HK-2 (cell line): ENCODE data around the gene TMEM267.
A peak's percentile ranks its signal among the peaks of the same experiment; 100 is the strongest.
"Not testable (repeated sequence)": the region's sequence is repeated elsewhere in the genome, so short reads cannot be mapped to it uniquely, and the experiment has no call there.

Source experiments
- DNase-seq: peaks from one replicate; pipeline ENCODE4 v3.0.0-alpha.2; 2018; ENCODE audit not compliant: unreplicated experiment

Gene TMEM267

DNA sequence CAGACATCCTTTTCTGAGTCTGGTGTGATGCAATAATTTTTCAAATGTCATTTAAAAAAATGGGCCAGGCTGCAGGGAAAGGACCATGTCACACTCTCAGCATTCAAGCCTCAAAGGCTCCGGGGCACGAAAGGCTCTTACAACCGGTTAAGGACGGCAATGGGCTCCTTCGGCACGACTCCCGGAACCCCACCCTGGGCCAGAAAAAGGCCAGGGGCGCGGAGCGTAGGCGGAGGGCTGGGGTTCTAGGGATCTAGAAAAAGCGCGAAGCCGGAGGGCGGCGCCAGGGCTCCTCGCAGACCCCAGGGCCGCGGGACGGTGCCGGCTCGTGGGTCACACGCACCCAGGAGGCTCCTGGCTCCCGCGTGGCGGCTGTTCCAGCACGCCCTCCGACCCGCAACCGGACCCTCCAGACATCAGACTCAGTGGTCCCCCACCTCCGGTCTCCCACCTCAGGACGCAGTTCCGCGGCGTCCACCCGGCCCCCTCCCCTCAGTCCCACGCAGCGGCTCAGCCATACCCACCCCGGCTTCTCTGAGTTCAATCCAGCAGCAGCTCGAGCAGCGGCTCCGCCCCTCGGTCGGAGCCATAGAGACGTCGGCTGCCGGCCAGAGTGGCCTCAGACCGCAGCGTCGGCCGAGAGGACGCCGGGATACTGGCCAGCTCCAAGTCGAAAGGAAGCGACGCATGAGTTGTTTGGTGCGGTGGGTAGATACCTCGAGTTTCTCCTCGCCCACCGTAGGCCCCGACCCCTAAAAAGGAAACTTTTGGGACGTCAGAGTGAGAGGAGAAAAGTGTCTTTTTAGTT is at the start of gene TMEM267:
Gene TMEM267, minus strand, starts transcription at position 568 of the 808 bp plus-strand sequence. CDS start 29,896 bp downstream, outside the sequence.
- peak; percentile 89 for DNase-seq

GRCh38 chr5:43530648-43531047 is 47.0 kb upstream of the TMEM267 start:
- no peak for DNase-seq

- no peak for DNase-seq
Observed at GRCh38 chr5:43523662-43524072, 40.0 kb upstream of the TMEM267 start.

DNA sequence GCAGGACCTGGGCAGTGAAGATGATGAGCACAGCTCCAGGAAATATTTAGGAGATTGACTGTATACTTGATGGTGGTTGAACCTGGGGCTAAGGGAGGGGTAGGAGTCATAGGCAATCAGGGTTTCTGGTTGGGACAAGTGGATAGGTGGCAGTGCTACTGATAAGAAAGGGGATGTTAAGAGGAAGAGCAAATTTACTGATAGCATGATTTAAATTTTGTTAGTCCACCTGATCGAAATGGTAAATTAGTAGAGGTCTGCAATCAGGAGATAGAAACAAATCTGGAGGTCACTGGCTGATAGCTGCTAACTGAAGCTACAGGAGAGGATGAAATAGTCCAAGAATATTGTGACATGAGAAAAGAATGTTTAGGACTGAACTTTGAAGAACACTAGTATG is 37.0 kb upstream of the TMEM267 start:
- no peak for DNase-seq

GRCh38 chr5:43515678-43516048 is 32.0 kb upstream of the TMEM267 start:
- no peak for DNase-seq

GRCh38 chr5:43514816-43515677 is 31.4 kb upstream of the TMEM267 start, which contains the start of gene C5orf34:
C5orf34 (minus strand) TSS chr5:43515148; CDS start chr5:43509339, 5,809 bp downstream.
- peak; percentile 97 for DNase-seq

GRCh38 chr5:43514471-43514815 is 30.8 kb upstream of the TMEM267 start:
- no peak for DNase-seq

DNA sequence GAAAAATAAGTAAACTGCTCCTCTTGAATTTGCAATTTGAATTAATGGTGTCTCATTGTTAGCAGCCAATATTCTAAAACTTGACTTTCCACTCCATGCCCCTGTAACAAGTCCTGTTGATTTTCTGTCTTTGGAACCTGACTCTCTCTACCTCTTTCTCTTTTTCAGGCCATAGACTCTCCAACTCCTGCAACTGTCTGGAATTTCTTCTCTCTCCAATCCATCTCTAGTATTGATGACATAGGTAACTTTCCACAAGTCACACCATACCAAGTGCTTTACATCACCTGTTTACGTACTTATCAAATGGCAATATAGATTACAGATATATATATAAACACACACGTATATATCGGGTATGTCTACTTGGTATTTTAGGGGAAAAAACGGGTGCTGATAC is 30.4 kb upstream of the TMEM267 start:
- DNase-seq = no peak

- not testable (repeated sequence) for DNase-seq
Observed at GRCh38 chr5:43511062-43511461, 27.4 kb upstream of the TMEM267 start.

GRCh38 chr5:43498581-43498980 is 14.9 kb upstream of the TMEM267 start:
- DNase-seq = no peak

DNA sequence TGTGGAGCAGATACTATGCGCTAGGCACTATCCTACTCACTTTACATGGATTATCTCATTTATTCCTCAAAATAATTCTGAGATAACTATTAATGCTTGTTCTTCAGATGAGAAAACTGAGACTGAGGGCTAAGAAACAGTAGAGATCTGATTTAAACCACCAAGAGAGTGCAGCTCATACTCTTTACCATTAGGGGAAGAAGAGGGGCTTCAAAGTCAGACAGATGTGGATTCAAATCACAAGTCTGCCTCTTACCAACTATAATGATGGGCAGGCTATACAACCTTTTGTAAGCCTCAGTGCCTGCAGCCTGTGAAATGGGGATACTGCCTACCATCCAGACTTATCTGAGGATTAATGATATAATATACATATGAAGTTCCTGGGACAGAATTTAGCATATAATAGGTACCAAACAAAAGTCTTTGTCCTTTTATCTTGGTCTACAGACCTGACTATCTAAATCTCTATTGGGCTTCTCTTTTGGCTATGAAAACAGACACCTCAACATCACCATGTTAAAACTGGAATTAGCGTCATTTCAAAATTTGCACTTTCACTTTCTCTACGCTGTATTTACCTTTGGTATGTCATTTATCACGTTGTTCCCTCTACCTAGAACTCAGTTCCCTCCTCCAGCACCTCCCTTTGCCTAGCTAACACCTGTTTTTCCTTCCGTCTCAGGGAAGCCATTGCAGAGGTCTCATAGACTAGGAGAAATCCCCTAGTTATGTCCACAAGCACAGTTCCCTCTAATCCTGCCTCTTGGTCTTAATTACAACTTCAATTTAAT is 13.8 kb upstream of the TMEM267 start:
- DNase-seq = no peak

- no peak for DNase-seq
Observed at GRCh38 chr5:43491326-43491725, 7.7 kb upstream of the TMEM267 start.

- DNase-seq = no peak
Observed at GRCh38 chr5:43486353-43486752, 2.7 kb upstream of the TMEM267 start.

DNA sequence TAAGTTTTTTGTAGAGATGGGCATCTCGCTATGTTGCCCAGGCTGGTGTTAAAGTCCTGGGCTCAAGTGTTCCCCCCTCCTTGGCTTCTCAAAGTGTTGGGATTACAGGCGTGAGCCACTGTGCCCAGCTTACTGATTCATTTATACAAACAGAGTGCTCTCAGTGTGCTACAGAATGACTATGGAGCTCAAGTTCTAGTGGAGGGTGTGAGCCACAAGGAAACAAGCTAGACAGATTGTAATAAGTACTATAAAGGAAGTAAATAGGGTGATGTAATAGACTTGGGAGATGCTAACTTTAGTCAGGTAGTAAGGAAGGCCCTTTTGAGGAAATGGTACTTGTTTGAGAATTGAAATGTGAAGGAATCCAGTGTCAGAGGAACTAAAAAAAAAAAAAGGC is 1.7 kb upstream of the TMEM267 start:
- DNase-seq = no peak

GRCh38 chr5:43484106-43484849 is 613 bp upstream of the TMEM267 start:
- DNase-seq = peak; percentile 85

DNA sequence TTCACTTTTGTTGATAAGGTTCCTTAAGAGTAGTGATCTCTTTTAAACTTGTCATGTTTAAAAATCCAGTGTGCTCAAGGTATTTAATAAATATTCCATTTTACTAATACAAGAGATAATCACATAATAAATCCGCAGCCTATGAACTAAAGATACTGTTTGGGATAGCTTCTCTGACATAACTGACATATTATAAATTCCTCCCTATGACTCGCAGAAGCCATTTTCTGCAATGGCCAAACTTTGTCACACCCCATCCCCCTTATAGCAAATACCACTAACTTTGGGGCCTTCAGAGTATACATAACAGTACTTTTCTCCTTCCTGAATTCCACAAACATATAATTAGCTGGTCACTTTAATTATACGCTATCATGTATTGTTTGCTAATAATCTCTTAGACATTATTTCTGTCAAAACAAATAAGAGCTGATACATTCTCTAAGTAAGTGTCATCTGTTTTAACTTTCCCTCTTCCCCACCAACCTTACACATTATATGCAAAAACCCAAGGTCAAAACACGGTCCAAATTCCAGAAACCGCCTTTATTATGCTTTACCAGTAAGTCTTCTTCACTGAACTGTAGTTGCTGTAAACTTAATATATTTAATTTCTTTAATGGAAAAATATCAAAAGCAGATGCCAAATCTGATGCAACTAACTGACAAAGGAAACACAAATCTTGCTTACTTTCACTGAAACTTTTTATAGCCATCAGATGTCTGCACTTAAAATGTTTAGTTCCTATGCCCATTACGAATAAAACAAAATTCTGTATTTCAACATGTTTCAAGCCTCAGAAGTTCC is 971 bp downstream of the TMEM267 start:
- DNase-seq = no peak

DNA sequence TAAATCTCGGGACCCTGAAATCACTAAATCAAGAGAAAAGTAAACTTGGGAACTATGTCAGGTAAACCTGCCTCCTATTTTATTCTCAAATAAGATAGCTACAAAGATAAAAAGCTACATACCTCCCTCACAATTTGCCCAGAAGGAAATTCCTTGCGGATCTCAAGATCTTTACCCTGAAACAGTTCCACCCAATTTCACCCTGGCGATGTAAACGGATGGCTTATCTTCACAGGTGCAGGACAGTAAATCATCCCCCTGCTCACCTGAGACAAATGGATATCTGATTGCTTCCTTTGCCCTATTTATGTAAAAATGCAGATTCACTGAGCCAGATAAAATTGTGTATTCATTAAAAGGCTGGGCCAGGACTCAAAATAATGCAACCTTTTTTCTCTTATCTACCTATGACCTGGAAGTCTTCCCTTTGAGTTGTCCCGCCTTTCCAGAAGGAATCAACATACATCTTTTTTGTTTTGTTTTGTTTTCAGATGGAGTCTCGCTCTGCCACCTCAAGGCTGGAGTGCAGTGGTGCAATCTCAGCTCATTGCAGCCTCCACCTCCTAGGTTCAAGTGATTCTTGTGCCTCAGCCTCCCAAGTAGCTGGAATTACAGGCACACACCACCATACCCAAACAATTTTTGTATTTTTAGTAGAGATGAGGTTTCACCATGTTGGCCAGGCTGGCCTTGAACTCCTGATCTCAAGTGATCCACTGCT is 13.8 kb downstream of the TMEM267 start:
- DNase-seq = no peak

DNA sequence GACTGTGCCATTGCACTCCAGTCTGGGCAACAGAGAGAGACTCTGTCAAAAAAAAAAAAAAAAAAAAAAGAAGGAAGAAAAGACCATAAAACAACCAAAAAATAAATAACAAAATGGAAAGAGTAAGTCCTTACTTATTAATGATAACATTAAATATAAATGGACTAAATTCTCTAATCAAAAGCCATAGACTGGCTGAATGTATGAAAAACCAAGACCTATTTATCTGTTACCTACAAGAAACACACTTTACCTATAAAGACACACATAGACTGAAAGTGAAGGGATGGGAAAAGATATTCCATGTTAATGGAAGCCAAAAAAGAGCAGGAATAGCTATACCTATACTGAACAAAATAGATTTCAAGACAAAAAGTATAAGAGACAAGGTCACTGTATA is 16.6 kb downstream of the TMEM267 start:
- no peak for DNase-seq

GRCh38 chr5:43465455-43465854 is 18.2 kb downstream of the TMEM267 start:
- DNase-seq = not testable (repeated sequence)

GRCh38 chr5:43461066-43461465 is 22.6 kb downstream of the TMEM267 start:
- no peak for DNase-seq
